RWPE1 (cell line): ENCODE results near the gene ADGRL3.

Experiments used
- CTCF ChIA-PET: fragments of 350-600 bp; sonication (Branson Sonifier 250); formaldehyde crosslinking; extraction: SDS; loops from one replicate; lab custom pipeline; 2021; lab: Yijun Ruan, JAX
- POLR2A ChIA-PET: fragments of 400-600 bp; formaldehyde crosslinking; extraction: SDS; loops from one replicate; lab custom pipeline; 2020; ENCODE audit warnings: antibody characterized with exemption; ENCODE audit not compliant: low non-redundant PET; lab: Yijun Ruan, JAX
- DNase-seq: peaks from one replicate; pipeline ENCODE4 v3.0.0; 2012; ENCODE audit warnings: low spot score
- H3K27ac ChIP-seq: fragments of 450-650 bp; 2 replicates; pipeline ENCODE4 v1.5.1; 2017
- CTCF ChIP-seq: fragments of 450-650 bp; conservative IDR thresholded peaks from 2 replicates; pipeline ENCODE4 v1.5.1; 2017; ENCODE audit warnings: low read depth, mild to moderate bottlenecking

The ADGRL3 gene

GRCh38 chr4:61245069-61245714 is 45.1 kb downstream of the ADGRL3 start:
- TF ChIP-seq CTCF = no peak
- ChIA-PET CTCF (interaction anchor here (1.1 kb wide), 1 partner anchor 79 kb away, joined by 3 read pairs; no protein-coding TSS in a partner anchor), POLR2A (no interaction called here)
- H3K27ac ChIP-seq = no peak overlapping the region
- DNase-seq = no peak

- CTCF ChIA-PET = interaction anchor here (1.1 kb wide), 1 partner anchor 80 kb away, joined by 3 read pairs; no protein-coding TSS in a partner anchor
- POLR2A ChIA-PET = no interaction called here
These were observed 45.9 kb downstream of the ADGRL3 start for GRCh38 chr4:61246034-61246433.

GRCh38 chr4:61248705-61249104 is 48.6 kb downstream of the ADGRL3 start:
- ChIA-PET POLR2A (no interaction called here), CTCF (interaction anchor here (0.6 kb wide), 1 partner anchor 77 kb away, joined by 3 read pairs; no protein-coding TSS in a partner anchor)
- TF ChIP-seq CTCF = no peak
- no peak for DNase-seq
- H3K27ac ChIP-seq = no peak overlapping the region

More at GRCh38 chr4:61246034-61246433, 45.9 kb downstream of the ADGRL3 start:
- no peak overlapping the region for H3K27ac ChIP-seq
- no peak for TF ChIP-seq CTCF
- DNase-seq = no peak

GRCh38 chr4:61251129-61251528 is 51.0 kb downstream of the ADGRL3 start:
- ChIA-PET CTCF (no interaction called here), POLR2A (no interaction called here)
- no peak overlapping the region for H3K27ac ChIP-seq
- no peak for DNase-seq
- no peak for TF ChIP-seq CTCF

- ChIA-PET CTCF (interaction anchor here (0.6 kb wide), 1 partner anchor 799 kb away, joined by 4 read pairs; no protein-coding TSS in a partner anchor), POLR2A (no interaction called here)
- no peak for TF ChIP-seq CTCF
- peak; percentile 25 for DNase-seq
- H3K27ac ChIP-seq = no peak overlapping the region
These were observed 54.3 kb downstream of the ADGRL3 start for GRCh38 chr4:61254406-61254805.

GRCh38 chr4:61273233-61273632 is 73.1 kb downstream of the ADGRL3 start:
- H3K27ac ChIP-seq = no peak overlapping the region
- DNase-seq = no peak
- CTCF ChIA-PET = interaction anchor here (0.8 kb wide), 1 partner anchor 87 kb away, joined by 3 read pairs; no protein-coding TSS in a partner anchor
- POLR2A ChIA-PET = no interaction called here
- no peak for TF ChIP-seq CTCF
